SH-SY5Y (cell line): ENCODE data around the gene MRPL20.

Experiments
- GATA2 ChIP-seq: IDR thresholded peaks from 2 replicates; pipeline ENCODE4 v1.6.1; 2011; ENCODE audit warnings: mild to moderate bottlenecking, low read depth, low read length
- GATA3 ChIP-seq: IDR thresholded peaks from 2 replicates; pipeline ENCODE4 v1.6.1; 2011; ENCODE audit warnings: low read depth, mild to moderate bottlenecking, low read length, moderate library complexity

GRCh38 chr1:1427820-1428148 lies 20.7 kb upstream of the MRPL20 start:
- TF ChIP-seq GATA2 (no peak), GATA3 (no peak)
